Right atrium auricular region (tissue), 2 donors: ENCODE data around the gene ATP5PD. TPM values are rescaled to one million over a fixed set of nuclear protein-coding genes. Genes with fewer than 3 reads are reported as not detected.

Experiments used
- DNase-seq: peaks from one replicate; pipeline ENCODE4 v3.0.0-alpha.2; 2019; ENCODE audit warnings: low spot score
- H3K27ac ChIP-seq, 2 donors: fragments of 200-600 bp; sonication (generic); 1 replicate in 1 of 2; 2 replicates in 1 of 2; pipeline ENCODE4 v1.5.1; 2016 to 2019
- H3K27me3 ChIP-seq, 2 donors: fragments of 200-600 bp; sonication (generic); one replicate each; pipeline versions ENCODE4 v1.5.1 to v1.6.0; 2017 to 2019
- H3K36me3 ChIP-seq: fragments of 200-600 bp; sonication (generic); one replicate; pipeline ENCODE4 v1.5.1; 2016
- H3K4me1 ChIP-seq, 2 donors: fragments of 200-600 bp; sonication (generic); one replicate each; pipeline versions ENCODE4 v1.5.1 to v1.6.0; 2017 to 2019
- H3K4me3 ChIP-seq, 2 donors: fragments of 200-600 bp; sonication (generic); 1 replicate in 1 of 2; 2 replicates in 1 of 2; pipeline ENCODE4 v1.5.1; 2017 to 2019; ENCODE audit warnings: mild to moderate bottlenecking in 1 of 2, moderate library complexity in 1 of 2
- H3K9me3 ChIP-seq, 2 donors: fragments of 200-600 bp; sonication (generic); one replicate each; pipeline ENCODE4 v1.5.1; 2019
- total RNA-seq, 2 donors: library from RNA; depleted of rRNA; stranded (reverse); fragments of >200 nt; gene quantifications; one replicate each; pipeline ENCODE4 v1.1.0, GENCODE V29; 2016
- TF ChIP-seq, protein P1 (sequence below), 2 donors: fragments of 200-600 bp; sonication (generic); IDR thresholded peaks; one replicate each; pipeline ENCODE4 v1.5.1; 2019; ENCODE audit warnings: antibody characterized with exemption in 2 of 2

Gene ATP5PD
- total RNA-seq, 2 donors from 2014 or later, result 675 to 871 TPM

DNA sequence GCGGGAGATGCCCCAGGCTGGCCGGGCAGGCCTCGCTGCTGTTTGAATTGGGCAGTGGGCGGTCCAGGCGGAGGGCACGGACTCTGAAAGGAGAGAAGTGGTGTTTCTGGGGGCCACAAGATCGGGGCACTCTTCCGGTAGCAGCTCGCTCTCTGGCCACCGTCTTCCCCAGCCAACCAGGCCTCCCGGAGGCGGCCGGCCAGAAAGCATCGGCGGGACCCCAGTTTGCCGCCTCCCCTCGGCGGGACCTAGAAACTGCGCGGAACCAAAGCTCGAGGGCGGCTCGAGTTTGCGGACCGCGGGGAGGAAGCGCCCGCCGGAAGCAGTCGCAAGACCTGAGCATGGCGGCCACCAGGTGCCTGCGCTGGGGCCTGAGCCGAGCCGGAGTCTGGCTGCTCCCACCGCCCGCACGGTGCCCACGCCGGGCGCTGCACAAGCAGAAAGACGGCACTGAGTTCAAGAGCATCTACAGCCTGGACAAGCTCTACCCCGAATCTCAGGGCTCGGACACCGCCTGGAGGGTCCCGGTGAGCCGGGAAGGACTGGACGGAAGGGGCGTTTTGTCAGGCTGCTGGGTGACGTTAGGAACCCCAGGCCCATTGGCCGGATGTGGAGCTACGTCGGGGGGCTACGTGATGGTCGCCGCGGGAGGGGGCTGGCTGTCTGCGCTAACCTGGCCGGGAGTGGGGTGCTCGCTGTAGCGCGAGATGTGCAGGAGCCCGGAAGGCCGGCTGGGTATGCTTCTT, 34.2 kb downstream of the ATP5PD start, which contains the start of gene MRPL58:
MRPL58 (plus strand) TSS at position 325 of the 746 bp plus-strand sequence; CDS start at position 342, 17 bp downstream.
- Histone ChIP-seq H3K9me3 (no peaks in the 10 kb centered on the region), H3K27ac (peak within 1 kb of the TSS; percentile 83 to 88), H3K4me3 (peak within 1 kb of the TSS; percentile 76 to 80), H3K36me3 (no peaks in the 10 kb centered on the region), H3K27me3 (no peaks in the 10 kb centered on the region), H3K4me1 (peaks cover 0 to 27% of the 10 kb centered on the region in 2 donors)
- DNase-seq, result peak; percentile 81
- TF ChIP-seq, protein P1, sequence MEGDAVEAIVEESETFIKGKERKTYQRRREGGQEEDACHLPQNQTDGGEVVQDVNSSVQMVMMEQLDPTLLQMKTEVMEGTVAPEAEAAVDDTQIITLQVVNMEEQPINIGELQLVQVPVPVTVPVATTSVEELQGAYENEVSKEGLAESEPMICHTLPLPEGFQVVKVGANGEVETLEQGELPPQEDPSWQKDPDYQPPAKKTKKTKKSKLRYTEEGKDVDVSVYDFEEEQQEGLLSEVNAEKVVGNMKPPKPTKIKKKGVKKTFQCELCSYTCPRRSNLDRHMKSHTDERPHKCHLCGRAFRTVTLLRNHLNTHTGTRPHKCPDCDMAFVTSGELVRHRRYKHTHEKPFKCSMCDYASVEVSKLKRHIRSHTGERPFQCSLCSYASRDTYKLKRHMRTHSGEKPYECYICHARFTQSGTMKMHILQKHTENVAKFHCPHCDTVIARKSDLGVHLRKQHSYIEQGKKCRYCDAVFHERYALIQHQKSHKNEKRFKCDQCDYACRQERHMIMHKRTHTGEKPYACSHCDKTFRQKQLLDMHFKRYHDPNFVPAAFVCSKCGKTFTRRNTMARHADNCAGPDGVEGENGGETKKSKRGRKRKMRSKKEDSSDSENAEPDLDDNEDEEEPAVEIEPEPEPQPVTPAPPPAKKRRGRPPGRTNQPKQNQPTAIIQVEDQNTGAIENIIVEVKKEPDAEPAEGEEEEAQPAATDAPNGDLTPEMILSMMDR (IDR thresholded peaks at IDR 0.05), result peak; percentile 56 to 66

DNA sequence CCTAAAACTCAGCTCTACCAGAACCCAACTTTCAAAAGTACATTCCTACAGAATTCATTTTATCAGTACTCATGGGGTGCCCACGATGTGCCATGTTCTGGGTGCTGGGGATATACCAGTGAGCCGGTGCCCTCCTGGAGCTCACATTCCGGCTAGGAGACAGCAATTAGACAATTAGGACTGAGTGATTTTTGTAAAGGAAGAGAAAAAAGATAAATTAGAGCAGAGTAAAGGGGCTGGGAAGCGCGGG, 34.7 kb downstream of the ATP5PD start:
- H3K9me3 ChIP-seq, result no peaks in the 10 kb centered on the region
- H3K36me3 ChIP-seq, result no peaks in the 10 kb centered on the region
- H3K4me3 ChIP-seq, result peak overlapping the region; percentile 76 to 80
- TF ChIP-seq, protein P1 (IDR thresholded peaks at IDR 0.05), result no peak
- no peak for DNase-seq
- H3K27ac ChIP-seq, result peak overlapping the region; percentile 83 to 88
- H3K27me3 ChIP-seq, result no peaks in the 10 kb centered on the region
- H3K4me1 ChIP-seq, result peaks cover 0 to 27% of the 10 kb centered on the region in 2 donors

DNA sequence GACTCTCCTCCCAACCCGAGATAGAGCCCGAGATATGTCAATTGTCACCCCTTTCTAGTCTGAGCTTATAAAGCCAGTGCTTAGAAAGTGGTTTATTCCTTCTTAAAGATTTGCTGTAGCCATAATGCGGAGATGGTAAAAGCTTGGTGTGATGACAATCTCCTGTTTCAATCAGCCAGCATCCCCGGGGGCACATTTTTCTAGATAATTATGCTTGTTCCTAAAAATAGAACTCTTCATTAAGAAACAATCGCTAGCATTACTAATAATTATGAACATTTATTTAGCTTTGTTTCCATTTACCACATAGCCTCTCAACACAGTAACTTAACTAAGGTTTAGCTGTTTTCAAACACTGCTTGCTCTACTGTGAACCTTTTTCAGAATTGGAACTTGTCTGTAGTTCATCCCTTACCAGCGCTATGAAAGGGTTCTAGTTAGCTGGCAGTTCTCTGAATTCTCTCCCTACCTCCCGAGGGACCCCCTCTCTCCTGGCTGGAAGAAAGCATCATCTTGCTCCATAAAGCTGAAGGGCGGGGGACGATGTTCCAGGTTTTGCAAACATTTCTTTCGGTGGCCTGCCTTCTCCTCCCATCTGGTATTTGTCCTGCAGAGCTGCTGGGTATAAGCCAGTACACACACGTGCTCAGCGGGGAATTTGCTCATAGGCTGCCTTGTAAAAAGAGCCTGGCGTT, 35.2 kb downstream of the ATP5PD start:
- Histone ChIP-seq H3K4me1 (peaks cover 0 to 27% of the 10 kb centered on the region in 2 donors), H3K9me3 (no peaks in the 10 kb centered on the region), H3K27ac (peak overlapping the region; percentile 83 to 88), H3K27me3 (no peaks in the 10 kb centered on the region), H3K36me3 (no peaks in the 10 kb centered on the region), H3K4me3 (peak overlapping the region; percentile 76 to 80)
- peak; percentile 79 for DNase-seq
- TF ChIP-seq, protein P1 (IDR thresholded peaks at IDR 0.05), result no peak

DNA sequence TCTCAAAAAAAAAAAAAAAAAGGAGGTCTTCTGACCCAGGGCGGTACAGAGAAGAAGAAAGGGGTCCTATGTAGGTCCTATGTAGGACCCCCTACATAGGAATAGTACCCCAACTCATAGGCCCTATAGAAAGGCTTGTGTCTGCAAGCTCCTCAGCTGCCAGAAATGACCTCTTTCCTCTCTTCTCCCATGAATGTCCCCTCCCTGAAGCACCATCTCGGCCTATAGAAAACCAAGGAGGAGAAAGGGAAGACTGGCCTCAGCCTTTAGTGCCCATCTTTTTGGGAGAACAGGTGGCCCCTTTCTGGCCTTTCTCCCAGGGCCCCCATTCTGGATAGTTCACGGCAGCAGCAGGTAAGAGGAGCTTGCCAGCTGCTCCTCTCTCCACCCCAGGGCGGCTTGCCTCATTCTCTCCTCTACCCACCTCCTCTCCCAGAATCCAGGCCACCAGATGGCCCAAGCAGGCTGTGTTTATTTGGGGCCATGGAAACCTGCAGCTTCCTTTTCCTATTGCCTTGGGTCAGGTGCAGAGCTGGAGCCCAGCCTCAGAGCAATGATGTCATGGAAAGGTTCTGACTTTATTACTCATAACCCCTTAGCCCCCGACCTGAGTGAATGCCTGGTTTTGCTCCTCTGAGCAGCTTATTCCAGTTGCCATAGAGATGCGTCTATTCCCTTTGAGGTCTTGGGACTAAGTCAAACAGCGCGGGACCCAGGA, 35.9 kb downstream of the ATP5PD start:
- peak; percentile 65 for DNase-seq
- TF ChIP-seq, protein P1 (IDR thresholded peaks at IDR 0.05), result peak in 1 of 2 donors; percentile 26
- Histone ChIP-seq H3K4me3 (no peak overlapping the region), H3K27ac (peak overlapping the region; percentile 83 to 88), H3K4me1 (peaks cover 0 to 27% of the 10 kb centered on the region in 2 donors), H3K9me3 (no peaks in the 10 kb centered on the region), H3K36me3 (no peaks in the 10 kb centered on the region), H3K27me3 (no peaks in the 10 kb centered on the region)

DNA sequence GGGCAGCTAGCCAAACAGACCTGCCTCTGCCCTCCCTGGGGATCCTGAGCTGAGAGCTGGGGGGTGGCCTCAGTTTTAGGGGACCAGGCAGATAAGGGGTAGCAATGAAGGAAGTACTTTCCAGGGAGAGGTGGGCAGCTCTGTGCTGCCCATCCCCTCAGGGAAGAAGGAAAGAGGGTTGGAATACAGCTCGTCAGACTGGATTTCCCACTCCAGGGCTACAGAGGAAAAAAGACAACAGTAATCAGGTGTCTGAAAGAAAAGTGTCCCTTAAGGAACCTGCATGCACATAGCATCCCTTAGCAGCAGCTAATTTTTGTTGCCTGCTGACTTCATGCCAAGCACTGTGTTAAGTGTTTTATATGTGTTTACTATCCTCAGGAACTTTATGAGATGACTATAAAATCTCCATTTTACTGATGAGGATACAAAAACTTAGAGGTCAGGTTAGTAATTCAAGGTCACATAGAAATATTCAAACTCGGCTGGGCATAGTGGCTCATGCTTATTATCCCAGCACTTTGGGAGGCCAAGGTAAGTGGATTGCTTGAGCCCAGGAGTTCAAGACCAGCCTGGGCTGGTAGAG, 37.5 kb downstream of the ATP5PD start:
- Histone ChIP-seq H3K27me3 (no peaks in the 10 kb centered on the region), H3K36me3 (peaks cover 8% of the 10 kb centered on the region), H3K4me3 (no peak overlapping the region), H3K4me1 (peaks cover 0 to 27% of the 10 kb centered on the region in 2 donors), H3K9me3 (no peaks in the 10 kb centered on the region), H3K27ac (no peak overlapping the region)
- DNase-seq, result no peak
- TF ChIP-seq, protein P1 (IDR thresholded peaks at IDR 0.05), result no peak
